Body of pancreas (tissue), 4 donors: ENCODE measurements around the gene RAB11FIP4. TPM values are rescaled to one million over a fixed set of nuclear protein-coding genes. Genes with fewer than 3 reads are reported as not detected.

ENCODE experiments used
- ATAC-seq: fragments of 150-250 bp; one replicate; pipeline ENCODE4 v1.9.1; 2016
- DNase-seq, 4 donors: peaks; one replicate each; pipeline ENCODE4 v3.0.0-alpha.2; 2019
- H3K27ac ChIP-seq, 4 donors: fragments of 200-600 bp; sonication (generic); 1 replicate in 3 of 4; 2 replicates in 1 of 4; pipeline versions ENCODE4 v1.5.1 to v1.6.1; 2016 to 2019; ENCODE audit warnings: mild to moderate bottlenecking in 1 of 4, mixed read lengths in 1 of 4, moderate library complexity in 1 of 4
- H3K27me3 ChIP-seq, 2 donors: fragments of 200-600 bp; sonication (generic); one replicate each; pipeline ENCODE4 v1.6.0; 2016; ENCODE audit warnings: mild to moderate bottlenecking in 1 of 2
- H3K36me3 ChIP-seq, 2 donors: fragments of 200-600 bp; sonication (generic); replicated peaks in 1 of 2; 2 replicates each; pipeline ENCODE4 v1.5.1; 2016; ENCODE audit warnings: low read depth in 2 of 2; ENCODE audit not compliant: insufficient read depth in 1 of 2
- H3K4me1 ChIP-seq: fragments of 200-600 bp; sonication (generic); one replicate; pipeline ENCODE4 v1.6.0; 2016
- H3K4me3 ChIP-seq, 2 donors: fragments of 200-600 bp; sonication (generic); 1 replicate in 1 of 2; 2 replicates in 1 of 2; pipeline ENCODE4 v1.5.1; 2016 to 2019
- H3K9me3 ChIP-seq, 3 donors: fragments of 200-600 bp; sonication (generic); 1 replicate in 2 of 3; 2 replicates in 1 of 3; pipeline ENCODE4 v1.5.1; 2016
- CTCF ChIP-seq, 7 experiments: fragments of 450-650 bp in 4 of 7; fragments of 200-600 bp in 3 of 7; sonication (generic) in 3 of 7; IDR thresholded peaks; one replicate each; pipeline ENCODE4 v1.5.1; 2016 to 2019; ENCODE audit warnings: antibody characterized with exemption in 7 of 7
- POLR2A ChIP-seq, 3 donors: fragments of 450-650 bp; IDR thresholded peaks; one replicate each; pipeline ENCODE4 v1.6.1; 2016; ENCODE audit warnings: antibody characterized with exemption in 3 of 3, mild to moderate bottlenecking in 2 of 3
- WGBS, 2 donors: methylation state at CpG; one replicate each; pipeline ENCODE4 v1.1.5; 2017; 5-methylcytosine and 5-hydroxymethylcytosine counted together
- intact Hi-C: fragments of 100-400 bp; cut with DNase I; formaldehyde crosslinking; loops from one replicate; pipeline ENCODE4 v1.15.1; 2023
- total RNA-seq, 2 donors: library from RNA; depleted of rRNA; stranded (reverse); fragments of >200 nt; gene quantifications; one replicate each; pipeline ENCODE4 v1.1.0, GENCODE V29; 2016

RAB11FIP4 gene
- total RNA-seq, 2 donors from 2014 or later = 37.2 to 38.7 TPM

- DNase-seq = peak; percentile 79 to 91 (median 89)
- intact Hi-C loops = no loop called here
- H3K4me1 ChIP-seq = peaks cover 51% of the 10 kb centered on the region
- no peaks in the 10 kb centered on the region for H3K27me3 ChIP-seq
- TF ChIP-seq POLR2A (IDR thresholded peaks at IDR 0.05) (peak in 2 of 3 donors; percentile 23 to 44), CTCF (IDR thresholded peaks at IDR 0.05) (peak in 1 of 7 experiments; percentile 5)
- H3K9me3 ChIP-seq = no peaks in the 10 kb centered on the region
- peak; percentile 20 for ATAC-seq
- no peaks in the 10 kb centered on the region for H3K36me3 ChIP-seq
- WGBS, 2 donors = 39 to 43% methylated on average over 9 of the region's 9 CpGs
- H3K4me3 ChIP-seq = no peak overlapping the region
- H3K27ac ChIP-seq = peak overlapping the region; percentile 81 to 99 (median 94)
Observed at GRCh38 chr17:31486351-31487062, 95.0 kb downstream of the RAB11FIP4 start.

- Histone ChIP-seq H3K4me3 (no peak overlapping the region), H3K4me1 (peaks cover 55% of the 10 kb centered on the region), H3K27me3 (no peaks in the 10 kb centered on the region), H3K27ac (peak overlapping the region; percentile 81 to 99 (median 94)), H3K36me3 (no peaks in the 10 kb centered on the region), H3K9me3 (no peaks in the 10 kb centered on the region)
- DNase-seq (no peak), ATAC-seq (no peak)
- TF ChIP-seq CTCF (IDR thresholded peaks at IDR 0.05) (no peak), POLR2A (IDR thresholded peaks at IDR 0.05) (no peak)
- WGBS, 2 donors = 8% methylated on average over 16 to 17 of the region's 17 CpGs
- intact Hi-C loops = no loop called here
Observed at GRCh38 chr17:31487063-31487647, 95.7 kb downstream of the RAB11FIP4 start.

- H3K27me3 ChIP-seq = no peaks in the 10 kb centered on the region
- ATAC-seq (peak; percentile 85), DNase-seq (peak; percentile 96 to 98 (median 98))
- peak overlapping the region; percentile 89 to 99 (median 96) for H3K27ac ChIP-seq
- 1 to 3% methylated on average over 7 to 69 of the region's 83 CpGs for WGBS, 2 donors
- H3K4me1 ChIP-seq = peaks cover 61% of the 10 kb centered on the region
- intact Hi-C loops = no loop called here
- H3K9me3 ChIP-seq = no peaks in the 10 kb centered on the region
- TF ChIP-seq POLR2A (IDR thresholded peaks at IDR 0.05) (peak; percentile 94 to 97 (median 96)), CTCF (IDR thresholded peaks at IDR 0.05) (peak in 2 of 7 experiments; percentile 24 to 29)
- peak overlapping the region in 1 of 2 donors; percentile 51 for H3K4me3 ChIP-seq
- H3K36me3 ChIP-seq = no peaks in the 10 kb centered on the region
Observed at GRCh38 chr17:31487648-31488263, 96.3 kb downstream of the RAB11FIP4 start.

- Histone ChIP-seq H3K9me3 (no peaks in the 10 kb centered on the region), H3K36me3 (no peaks in the 10 kb centered on the region), H3K27ac (peak overlapping the region; percentile 89 to 99 (median 96)), H3K4me1 (peaks cover 65% of the 10 kb centered on the region), H3K27me3 (no peaks in the 10 kb centered on the region), H3K4me3 (peak overlapping the region; percentile 50 to 51)
- intact Hi-C loops = no loop called here
- 2 to 8% methylated on average over 4 to 57 of the region's 62 CpGs for WGBS, 2 donors
- ATAC-seq (peak; percentile 28), DNase-seq (peak; percentile 64 to 68 (median 66))
- peak; percentile 15 to 68 (median 55) for TF ChIP-seq POLR2A (IDR thresholded peaks at IDR 0.05)
- no peak for TF ChIP-seq CTCF (IDR thresholded peaks at IDR 0.05)
Observed at GRCh38 chr17:31488264-31488981, 96.9 kb downstream of the RAB11FIP4 start.
